ENCODE results near the gene LIME1. TPM values are rescaled to one million over a fixed set of nuclear protein-coding genes. Genes with fewer than 3 reads are reported as not detected.

LIME1 gene
- total RNA-seq, 1 donor from 2014 or later, result 8.7 TPM

DNA sequence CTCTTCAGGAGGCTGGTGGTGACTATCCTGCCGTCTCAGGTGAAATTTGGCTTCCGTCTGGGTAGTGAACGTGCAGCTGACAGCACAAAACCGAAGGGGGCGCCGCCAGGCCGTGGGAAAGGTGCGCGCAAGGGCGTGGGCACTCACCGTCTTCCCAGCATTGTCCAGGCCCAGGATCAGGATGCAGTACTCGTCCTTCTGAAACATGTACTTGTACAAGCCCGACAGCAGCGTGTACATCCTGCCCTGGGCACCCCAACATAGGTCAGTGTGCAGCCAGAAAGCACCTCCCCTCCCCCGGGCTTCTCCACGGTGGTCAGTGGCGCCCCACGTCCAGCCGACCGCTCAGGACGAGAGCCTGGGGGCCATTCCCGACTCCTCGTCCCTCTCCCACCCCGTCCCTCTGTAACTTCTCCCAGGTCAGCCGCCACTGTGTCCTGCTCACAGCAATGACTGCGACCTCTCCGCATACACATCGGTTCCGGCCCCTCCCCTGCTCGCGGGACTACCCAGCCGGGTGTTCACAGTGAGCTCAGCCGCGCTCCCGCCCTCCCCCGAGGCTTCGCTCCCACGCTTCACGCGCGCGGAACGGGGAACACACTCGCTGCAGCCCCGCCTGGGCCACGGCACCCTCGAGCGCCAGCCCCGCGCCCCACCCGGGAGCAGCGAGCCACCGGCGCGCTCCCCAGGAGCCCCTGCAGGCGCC, 29.5 kb upstream of the LIME1 start:
- no peaks in the 10 kb centered on the region for H3K27me3 ChIP-seq (ENCODE audit: low read depth)
- intact Hi-C loops (cut with DNase I), result no loop called here
- ATAC-seq, result peak; percentile 48 to 62
- TF ChIP-seq, protein P1, sequence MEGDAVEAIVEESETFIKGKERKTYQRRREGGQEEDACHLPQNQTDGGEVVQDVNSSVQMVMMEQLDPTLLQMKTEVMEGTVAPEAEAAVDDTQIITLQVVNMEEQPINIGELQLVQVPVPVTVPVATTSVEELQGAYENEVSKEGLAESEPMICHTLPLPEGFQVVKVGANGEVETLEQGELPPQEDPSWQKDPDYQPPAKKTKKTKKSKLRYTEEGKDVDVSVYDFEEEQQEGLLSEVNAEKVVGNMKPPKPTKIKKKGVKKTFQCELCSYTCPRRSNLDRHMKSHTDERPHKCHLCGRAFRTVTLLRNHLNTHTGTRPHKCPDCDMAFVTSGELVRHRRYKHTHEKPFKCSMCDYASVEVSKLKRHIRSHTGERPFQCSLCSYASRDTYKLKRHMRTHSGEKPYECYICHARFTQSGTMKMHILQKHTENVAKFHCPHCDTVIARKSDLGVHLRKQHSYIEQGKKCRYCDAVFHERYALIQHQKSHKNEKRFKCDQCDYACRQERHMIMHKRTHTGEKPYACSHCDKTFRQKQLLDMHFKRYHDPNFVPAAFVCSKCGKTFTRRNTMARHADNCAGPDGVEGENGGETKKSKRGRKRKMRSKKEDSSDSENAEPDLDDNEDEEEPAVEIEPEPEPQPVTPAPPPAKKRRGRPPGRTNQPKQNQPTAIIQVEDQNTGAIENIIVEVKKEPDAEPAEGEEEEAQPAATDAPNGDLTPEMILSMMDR (IDR thresholded peaks at IDR 0.05), result peak; percentile 16
- peaks cover 59% of the 10 kb centered on the region for H3K36me3 ChIP-seq
- peak overlapping the region; percentile 96 for H3K4me3 ChIP-seq
- peak; percentile 70 for DNase-seq
- no peaks in the 10 kb centered on the region for H3K9me3 ChIP-seq
- H3K4me1 ChIP-seq, result peaks cover 32% of the 10 kb centered on the region
- H3K27ac ChIP-seq, result peak overlapping the region; percentile 95

DNA sequence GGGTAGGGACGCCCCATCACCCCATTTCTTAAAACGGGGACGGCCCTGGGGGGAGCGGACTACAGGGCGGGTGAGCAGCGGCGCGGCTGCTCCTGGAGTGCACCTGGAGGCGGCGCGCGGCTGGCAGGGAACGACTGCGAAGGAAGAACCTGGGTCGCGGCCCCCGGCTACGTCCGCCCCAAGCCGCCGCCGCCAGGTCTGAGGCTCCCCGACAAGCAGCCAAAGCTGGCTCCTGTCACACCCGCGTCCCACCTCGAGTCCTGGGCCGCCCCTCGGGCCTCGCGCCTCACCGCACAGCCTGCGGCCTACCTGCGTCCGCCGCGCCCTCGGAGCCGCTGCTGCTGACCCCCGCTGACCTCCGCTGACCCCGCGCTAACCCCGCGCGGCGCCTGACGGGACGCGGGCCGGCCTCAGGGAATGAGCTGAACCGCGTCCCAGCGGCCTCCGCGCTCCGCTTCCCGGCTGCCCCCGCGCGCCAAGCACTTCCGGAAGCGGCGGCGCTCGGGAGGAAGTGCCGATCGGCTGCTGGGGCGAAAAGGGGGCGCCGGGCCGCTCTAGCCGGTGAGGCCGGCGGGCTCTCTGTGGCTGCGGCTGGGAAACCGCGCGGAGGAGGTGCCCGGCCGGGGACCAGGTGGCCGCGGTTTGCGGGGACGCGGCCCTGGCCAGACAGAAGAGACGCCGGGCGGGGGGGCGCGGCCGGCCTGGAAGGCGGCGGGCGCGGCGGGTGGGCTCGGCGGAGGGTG, 28.7 kb upstream of the LIME1 start, which contains the start of the genes ARFRP1 and ZGPAT:
TSS of gene ARFRP1 (minus strand) at position 419 of the 743 bp plus-strand sequence. CDS start 885 bp downstream, outside the sequence.
TSS of gene ZGPAT (plus strand) at position 482 of the 743 bp plus-strand sequence. CDS start 542 bp downstream, outside the sequence.
- H3K36me3 ChIP-seq, result peaks cover 66% of the 10 kb centered on the region
- ATAC-seq (peak; percentile 97 to 98), DNase-seq (peak; percentile 94)
- H3K9me3 ChIP-seq, result no peaks in the 10 kb centered on the region
- H3K4me3 ChIP-seq, result peak within 1 kb of the TSS; percentile 96
- H3K4me1 ChIP-seq, result peaks cover 32% of the 10 kb centered on the region
- intact Hi-C loops (cut with DNase I), result no loop called here
- TF ChIP-seq, protein P1 (IDR thresholded peaks at IDR 0.05), result no peak
- peak within 1 kb of the TSS; percentile 95 for H3K27ac ChIP-seq
- no peaks in the 10 kb centered on the region for H3K27me3 ChIP-seq (ENCODE audit: low read depth)

DNA sequence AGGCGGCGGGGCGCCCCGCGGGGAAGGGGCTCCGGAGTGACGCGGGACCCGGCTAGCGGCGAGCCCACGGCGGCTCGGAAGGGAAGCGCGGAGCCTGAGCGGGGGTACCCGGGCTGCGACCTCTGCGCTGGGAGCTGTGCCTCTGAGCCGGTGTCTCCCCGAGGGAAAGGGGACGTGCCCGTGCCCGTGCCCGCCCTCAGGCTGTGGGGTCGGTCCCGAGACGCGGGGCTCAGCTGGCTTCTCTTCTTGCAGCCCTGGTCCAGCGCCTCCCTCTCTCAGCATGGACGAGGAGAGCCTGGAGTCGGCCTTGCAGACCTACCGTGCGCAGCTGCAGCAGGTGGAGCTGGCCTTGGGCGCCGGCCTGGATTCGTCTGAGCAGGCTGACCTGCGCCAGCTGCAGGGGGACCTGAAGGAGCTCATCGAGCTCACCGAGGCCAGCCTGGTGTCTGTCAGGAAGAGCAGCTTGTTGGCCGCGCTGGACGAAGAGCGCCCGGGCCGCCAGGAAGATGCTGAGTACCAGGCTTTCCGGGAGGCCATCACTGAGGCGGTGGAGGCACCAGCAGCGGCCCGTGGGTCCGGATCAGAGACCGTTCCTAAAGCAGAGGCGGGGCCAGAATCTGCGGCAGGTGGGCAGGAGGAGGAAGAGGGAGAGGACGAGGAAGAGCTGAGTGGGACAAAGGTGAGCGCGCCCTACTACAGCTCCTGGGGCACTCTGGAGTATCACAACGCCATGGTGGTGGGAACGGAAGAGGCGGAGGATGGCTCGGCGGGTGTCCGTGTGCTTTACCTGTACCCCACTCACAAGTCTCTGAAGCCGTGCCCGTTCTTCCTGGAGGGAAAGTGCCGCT, 27.9 kb upstream of the LIME1 start:
- TF ChIP-seq, protein P1 (IDR thresholded peaks at IDR 0.05), result no peak
- DNase-seq (peak; percentile 53), ATAC-seq (no peak)
- Histone ChIP-seq H3K9me3 (no peaks in the 10 kb centered on the region), H3K27ac (peak overlapping the region; percentile 95), H3K27me3 (ENCODE audit: low read depth) (no peaks in the 10 kb centered on the region), H3K4me1 (peaks cover 32% of the 10 kb centered on the region), H3K4me3 (peak overlapping the region; percentile 96), H3K36me3 (peaks cover 69% of the 10 kb centered on the region)
- intact Hi-C loops (cut with DNase I), result no loop called here

DNA sequence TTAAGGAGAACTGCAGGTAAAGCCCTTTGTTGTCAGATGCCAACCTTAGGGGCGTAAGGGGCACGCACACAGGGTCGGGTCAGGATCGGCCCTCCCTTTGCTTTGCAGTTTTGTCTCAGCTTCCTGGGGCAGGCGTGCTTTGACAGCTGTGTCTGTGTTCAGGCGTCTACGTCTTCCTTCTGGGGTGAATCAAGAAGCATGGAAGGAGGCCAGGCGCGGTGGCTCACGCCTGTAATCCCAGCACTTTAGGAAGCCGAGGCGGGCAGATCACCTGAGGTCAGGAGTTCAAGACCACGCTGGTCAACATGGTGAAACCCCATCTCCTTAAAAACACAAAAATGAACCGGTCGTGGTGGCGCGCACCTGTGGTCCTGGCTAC, 27.3 kb upstream of the LIME1 start:
- TF ChIP-seq, protein P1 (IDR thresholded peaks at IDR 0.05), result no peak
- intact Hi-C loops (cut with DNase I), result no loop called here
- Histone ChIP-seq H3K9me3 (no peaks in the 10 kb centered on the region), H3K27me3 (ENCODE audit: low read depth) (no peaks in the 10 kb centered on the region), H3K4me3 (peak overlapping the region; percentile 96), H3K4me1 (peaks cover 32% of the 10 kb centered on the region), H3K36me3 (peaks cover 67% of the 10 kb centered on the region), H3K27ac (no peak overlapping the region)
- ATAC-seq (no peak), DNase-seq (no peak)

DNA sequence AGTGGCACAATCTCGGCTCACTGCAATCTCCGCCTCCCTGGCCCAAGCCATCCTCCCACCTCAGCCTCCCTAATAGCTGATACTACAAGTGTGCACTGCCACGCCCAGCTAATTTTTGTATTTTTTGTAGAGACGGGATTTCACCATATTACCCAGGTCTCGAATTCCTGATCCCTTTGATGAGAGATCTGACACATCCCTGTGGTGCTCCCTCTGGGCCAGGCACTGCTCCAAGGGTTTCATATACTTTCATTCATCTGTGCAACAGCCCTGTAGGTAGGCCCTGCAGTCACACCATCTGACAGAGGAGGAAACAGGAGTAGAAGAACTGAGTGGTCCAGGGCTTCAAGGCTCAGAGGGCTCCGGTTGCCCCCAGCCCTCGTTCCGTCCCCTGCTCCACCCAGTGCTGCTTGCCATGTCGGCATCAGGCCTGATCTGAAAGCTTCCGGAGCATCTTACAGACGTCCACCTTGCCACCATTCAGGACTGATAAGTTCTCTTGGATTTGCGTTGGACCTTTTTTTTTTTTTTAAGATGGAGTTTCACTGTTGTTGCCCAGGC, 25.3 kb upstream of the LIME1 start:
- no peak for ATAC-seq
- Histone ChIP-seq H3K9me3 (peaks cover 10% of the 10 kb centered on the region), H3K27me3 (ENCODE audit: low read depth) (no peaks in the 10 kb centered on the region), H3K27ac (no peak overlapping the region), H3K36me3 (peaks cover 61% of the 10 kb centered on the region), H3K4me1 (peaks cover 27% of the 10 kb centered on the region), H3K4me3 (no peak overlapping the region)
- intact Hi-C loops (cut with DNase I), result no loop called here
- TF ChIP-seq, protein P1 (IDR thresholded peaks at IDR 0.05), result no peak
- no peak for DNase-seq

Measured in lower lobe of right lung (tissue), 2 donors.